ENCODE measurements around the gene TRIM47. TPM values are rescaled to one million over a fixed set of nuclear protein-coding genes. Genes with fewer than 3 reads are reported as not detected.

The TRIM47 gene
- total RNA-seq, 1 donor from 2014 or later: 68.2 TPM

DNA sequence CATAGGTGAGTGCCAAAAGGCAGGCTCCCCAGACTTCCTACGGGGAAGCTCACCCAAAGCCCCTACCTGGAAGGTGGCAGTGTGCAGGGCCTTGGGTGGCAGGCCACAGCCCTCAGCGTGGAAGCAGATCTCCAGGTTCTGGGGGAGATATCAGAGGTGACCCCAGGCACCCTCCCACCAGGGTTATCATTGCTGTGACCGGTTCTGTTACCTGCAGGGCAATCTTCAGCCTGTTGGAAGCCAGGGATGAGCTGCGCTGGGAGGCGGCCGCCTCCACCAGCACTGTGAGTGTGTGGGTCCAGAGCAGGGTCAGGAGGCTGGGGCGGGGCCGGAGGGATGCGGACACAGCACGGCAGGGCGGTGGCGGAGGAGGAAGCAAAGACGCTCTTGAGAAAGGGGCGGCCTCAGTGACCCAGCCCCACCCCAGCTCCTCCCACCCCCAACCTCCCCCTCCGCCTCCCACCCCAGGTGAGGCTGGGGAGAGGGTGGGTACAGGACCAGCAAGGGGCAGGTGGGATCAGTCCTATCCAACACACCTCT, 47.3 kb downstream of the TRIM47 start:
- no peak for DNase-seq (ENCODE audit: low spot score)

GRCh38 chr17:75830164-75831031, 48.0 kb downstream of the TRIM47 start:
- no peak for DNase-seq (ENCODE audit: low spot score)

DNA sequence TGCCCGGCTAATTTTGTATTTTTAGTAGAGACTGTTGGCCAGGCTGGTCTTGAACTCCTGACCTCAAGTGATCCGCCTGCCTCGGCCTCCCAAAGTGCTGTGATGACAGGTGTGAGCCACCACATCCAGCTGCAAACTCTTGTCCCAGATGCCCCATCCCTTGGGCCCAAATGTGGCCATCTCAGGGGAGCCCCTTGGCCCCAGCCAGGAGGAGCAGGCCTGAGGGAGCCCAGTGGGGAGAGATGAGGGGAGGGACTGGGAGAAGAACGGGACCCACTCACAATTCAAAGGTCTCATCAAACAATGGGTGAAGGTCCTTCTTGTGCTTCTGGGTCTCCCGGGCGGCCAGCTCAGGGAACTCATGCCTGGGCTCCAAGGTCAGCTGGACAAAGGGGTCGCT, 48.6 kb downstream of the TRIM47 start:
- no peak for DNase-seq (ENCODE audit: low spot score)

GRCh38 chr17:75828741-75829140, 49.6 kb downstream of the TRIM47 start:
- DNase-seq (ENCODE audit: low spot score): no peak

DNA sequence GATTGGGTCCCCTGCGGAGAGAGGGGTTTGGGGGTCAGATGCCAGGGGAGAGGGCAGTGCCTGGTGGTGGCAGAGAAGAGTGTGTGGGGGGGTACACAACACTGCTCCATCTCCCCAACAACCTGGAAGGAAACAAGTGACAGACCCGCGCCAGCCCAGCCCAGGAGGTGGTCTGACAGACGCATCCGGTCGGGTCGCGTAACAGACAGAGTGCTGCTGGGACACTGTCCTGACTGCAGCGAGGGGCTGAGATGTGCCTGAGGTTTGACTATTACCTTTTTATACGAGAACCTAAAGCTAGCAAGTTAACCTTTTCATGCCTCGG, 50.3 kb downstream of the TRIM47 start:
- DNase-seq (ENCODE audit: low spot score): no peak

- peak; percentile 48 for DNase-seq (ENCODE audit: low spot score)
These were observed 50.9 kb downstream of the TRIM47 start for GRCh38 chr17:75827308-75828075.

DNA sequence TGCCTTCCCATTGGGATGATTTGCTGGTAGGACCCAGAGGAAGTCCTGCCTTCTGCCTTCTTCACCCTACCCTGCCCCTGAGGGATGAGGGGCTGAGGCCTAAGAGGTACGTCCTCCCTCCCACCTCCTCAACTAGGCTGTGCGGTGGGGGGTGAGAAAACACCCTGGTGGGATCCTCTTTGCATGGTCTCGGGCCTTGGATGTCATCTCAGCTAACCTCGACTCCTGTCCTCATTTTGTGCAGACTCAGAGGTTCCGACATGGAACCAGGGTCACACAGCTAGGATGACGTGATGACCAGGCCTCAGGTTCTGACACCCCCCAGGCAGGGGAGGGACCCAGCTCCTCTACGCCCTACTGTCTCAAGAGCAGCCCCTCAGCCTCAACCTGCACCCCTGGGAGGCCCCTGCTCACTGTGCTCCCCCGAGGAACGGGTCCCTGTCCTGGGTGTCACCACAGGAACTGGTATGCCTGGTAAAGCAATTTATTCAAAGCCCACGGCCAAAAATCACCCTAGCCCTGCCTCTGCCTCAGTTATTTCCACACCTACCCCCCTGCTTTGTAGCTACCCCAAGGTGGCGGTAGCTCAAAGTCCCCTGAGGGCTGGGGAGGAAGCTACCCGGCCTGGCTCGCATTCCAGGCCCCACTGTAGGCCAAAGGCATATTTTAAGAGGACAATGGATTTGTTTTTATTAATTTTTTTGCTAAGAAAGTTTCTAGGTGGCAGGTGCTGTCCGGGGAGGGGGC, 51.6 kb downstream of the TRIM47 start:
- DNase-seq (ENCODE audit: low spot score): no peak

GRCh38 chr17:75825748-75826370, 52.5 kb downstream of the TRIM47 start:
- DNase-seq (ENCODE audit: low spot score): no peak

GRCh38 chr17:75825149-75825552, 53.2 kb downstream of the TRIM47 start:
- no peak for DNase-seq (ENCODE audit: low spot score)

- no peak for DNase-seq (ENCODE audit: low spot score)
These were observed 53.7 kb downstream of the TRIM47 start for GRCh38 chr17:75824666-75825065.

Other genes with a start within 250 kb of the TRIM47 start
- 15.5 TPM for gene SMIM5, start 245.1 kb downstream of the TRIM47 start, total RNA-seq
- gene RECQL5, start 211.4 kb downstream of the TRIM47 start, total RNA-seq: 110 TPM
- gene SAP30BP, start 211.2 kb downstream of the TRIM47 start, total RNA-seq: 65.4 TPM
- 317 TPM for gene ITGB4, start 157.1 kb downstream of the TRIM47 start, total RNA-seq
- 35.9 TPM for gene GALK1, start 113.4 kb downstream of the TRIM47 start, total RNA-seq
- 26.6 TPM for gene UNK, start 93.8 kb downstream of the TRIM47 start, total RNA-seq
- 26.4 TPM for gene UNC13D, start 34.2 kb downstream of the TRIM47 start, total RNA-seq
- 160 TPM for gene WBP2, start 23.2 kb downstream of the TRIM47 start, total RNA-seq
- 24.0 TPM for gene TRIM65, start 18.4 kb upstream of the TRIM47 start, total RNA-seq
- 107 TPM for gene MRPL38, start 26.3 kb upstream of the TRIM47 start, total RNA-seq
- 28.9 TPM for gene FBF1, start 62.5 kb upstream of the TRIM47 start, total RNA-seq
- gene ACOX1, start 100.6 kb upstream of the TRIM47 start, total RNA-seq: 102 TPM
- 22.9 TPM for gene TEN1, start 100.7 kb upstream of the TRIM47 start, total RNA-seq
- 11.9 TPM for gene CDK3, start 122.3 kb upstream of the TRIM47 start, total RNA-seq
- gene EVPL, start 148.7 kb upstream of the TRIM47 start, total RNA-seq: 14.9 TPM
- 69.8 TPM for gene SRP68, start 193.9 kb upstream of the TRIM47 start, total RNA-seq
- 0.20 TPM for gene GALR2, start 196.2 kb upstream of the TRIM47 start, total RNA-seq
- gene ZACN, start 200.6 kb upstream of the TRIM47 start, total RNA-seq: not detected
- gene EXOC7, start 225.2 kb upstream of the TRIM47 start, total RNA-seq: 163 TPM